ENCODE data around the gene FAM20C.

FAM20C gene

GRCh38 chr7:191981-192649, at the start of gene FAM20C:
TSS of gene FAM20C (plus strand) at chr7:192571. CDS start at chr7:193200, 629 bp downstream.
- no peak for DNase-seq (ENCODE audit: low read depth)

GRCh38 chr7:143145-143751, 49.1 kb upstream of the FAM20C start:
- no peak for DNase-seq (ENCODE audit: low read depth)

GRCh38 chr7:143811-144453, 48.4 kb upstream of the FAM20C start:
- DNase-seq (ENCODE audit: low read depth), result no peak

- DNase-seq (ENCODE audit: low read depth), result no peak
Measured at GRCh38 chr7:144454-144826, 47.9 kb upstream of the FAM20C start.

- DNase-seq (ENCODE audit: low read depth), result no peak
Measured at GRCh38 chr7:145863-146262, 46.5 kb upstream of the FAM20C start.

GRCh38 chr7:148543-148931, 43.8 kb upstream of the FAM20C start:
- DNase-seq (ENCODE audit: low read depth), result no peak

- DNase-seq (ENCODE audit: low read depth), result peak; percentile 94
Measured at GRCh38 chr7:148932-149790, 43.2 kb upstream of the FAM20C start.

GRCh38 chr7:149791-150636, 42.4 kb upstream of the FAM20C start:
- DNase-seq (ENCODE audit: low read depth), result no peak

- DNase-seq (ENCODE audit: low read depth), result no peak
Measured at GRCh38 chr7:150811-151221, 41.6 kb upstream of the FAM20C start.

- no peak for DNase-seq (ENCODE audit: low read depth)
Measured at GRCh38 chr7:151346-152050, 40.9 kb upstream of the FAM20C start.

GRCh38 chr7:152702-153391, 39.5 kb upstream of the FAM20C start:
- no peak for DNase-seq (ENCODE audit: low read depth)

- DNase-seq (ENCODE audit: low read depth), result no peak
Measured at GRCh38 chr7:153604-154003, 38.8 kb upstream of the FAM20C start.

- no peak for DNase-seq (ENCODE audit: low read depth)
Measured at GRCh38 chr7:154096-154799, 38.1 kb upstream of the FAM20C start.

GRCh38 chr7:155469-155900, 36.9 kb upstream of the FAM20C start:
- no peak for DNase-seq (ENCODE audit: low read depth)

- DNase-seq (ENCODE audit: low read depth), result no peak
Measured at GRCh38 chr7:156111-157007, 36.0 kb upstream of the FAM20C start.

GRCh38 chr7:157008-157310, 35.4 kb upstream of the FAM20C start:
- DNase-seq (ENCODE audit: low read depth), result no peak

- no peak for DNase-seq (ENCODE audit: low read depth)
Measured at GRCh38 chr7:157771-158625, 34.4 kb upstream of the FAM20C start.

- DNase-seq (ENCODE audit: low read depth), result no peak
Measured at GRCh38 chr7:158771-159170, 33.6 kb upstream of the FAM20C start.

All from activated gamma-delta T cell treated with anti-CD3 and anti-CD28 coated beads, Interleukin-2, amount 50 U/mL, for 16 hours (primary cell).